ENCODE data around the gene DBT. TPM values are rescaled to one million over a fixed set of nuclear protein-coding genes. Genes with fewer than 3 reads are reported as not detected.
"Not testable (repeated sequence)": the region's sequence is repeated elsewhere in the genome, so short reads cannot be mapped to it uniquely, and the experiment has no call there.

DBT gene
- total RNA-seq, 1 donor from 2014 or later = 2.3 TPM

- TF ChIP-seq CTCF (IDR thresholded peaks at IDR 0.05) = no peak
- no peaks in the 10 kb centered on the region for H3K27me3 ChIP-seq
- H3K36me3 ChIP-seq = peaks cover 18 to 23% of the 10 kb centered on the region in 2 donors
- no peak overlapping the region for H3K27ac ChIP-seq
- no peak for DNase-seq (ENCODE audit: low spot score in 2 of 2)
- intact Hi-C loops (cut with DNase I) = no loop called here
- H3K4me3 ChIP-seq = no peak overlapping the region
- no peaks in the 10 kb centered on the region for H3K9me3 ChIP-seq
- no peaks in the 10 kb centered on the region for H3K4me1 ChIP-seq
These were observed 29.8 kb downstream of the DBT start for GRCh38 chr1:100219883-100220282.

- Histone ChIP-seq H3K4me1 (no peaks in the 10 kb centered on the region), H3K27me3 (no peaks in the 10 kb centered on the region), H3K36me3 (peaks cover 21 to 28% of the 10 kb centered on the region in 2 donors), H3K9me3 (no peaks in the 10 kb centered on the region), H3K27ac (no peak overlapping the region), H3K4me3 (no peak overlapping the region)
- intact Hi-C loops (cut with DNase I) = no loop called here
- no peak for DNase-seq (ENCODE audit: low spot score in 2 of 2)
- TF ChIP-seq CTCF (IDR thresholded peaks at IDR 0.05) = no peak
These were observed 30.2 kb downstream of the DBT start for GRCh38 chr1:100219457-100219856.

GRCh38 chr1:100217834-100218233 is 31.8 kb downstream of the DBT start:
- peaks cover 34 to 43% of the 10 kb centered on the region in 2 donors for H3K36me3 ChIP-seq
- no peak for TF ChIP-seq CTCF (IDR thresholded peaks at IDR 0.05)

GRCh38 chr1:100215101-100215500 is 34.5 kb downstream of the DBT start:
- H3K4me3 ChIP-seq = no peak overlapping the region
- peaks cover 52 to 65% of the 10 kb centered on the region in 2 donors for H3K36me3 ChIP-seq
- no peak for TF ChIP-seq CTCF (IDR thresholded peaks at IDR 0.05)
- H3K9me3 ChIP-seq = no peaks in the 10 kb centered on the region
- H3K27me3 ChIP-seq = no peaks in the 10 kb centered on the region
- intact Hi-C loops (cut with DNase I) = no loop called here
- no peak overlapping the region for H3K27ac ChIP-seq
- no peaks in the 10 kb centered on the region for H3K4me1 ChIP-seq
- no peak for DNase-seq (ENCODE audit: low spot score in 2 of 2)

More at GRCh38 chr1:100217834-100218233, 31.8 kb downstream of the DBT start:
- no peak for DNase-seq (ENCODE audit: low spot score in 2 of 2)
- Histone ChIP-seq H3K4me3 (no peak overlapping the region), H3K27me3 (no peaks in the 10 kb centered on the region), H3K4me1 (no peaks in the 10 kb centered on the region), H3K27ac (no peak overlapping the region), H3K9me3 (no peaks in the 10 kb centered on the region)
- intact Hi-C loops (cut with DNase I) = no loop called here

- H3K4me1 ChIP-seq = no peaks in the 10 kb centered on the region
- no peak overlapping the region for H3K4me3 ChIP-seq
- no peaks in the 10 kb centered on the region for H3K9me3 ChIP-seq
- H3K36me3 ChIP-seq = peaks cover 64 to 70% of the 10 kb centered on the region in 2 donors
- intact Hi-C loops (cut with DNase I) = no loop called here
- TF ChIP-seq CTCF (IDR thresholded peaks at IDR 0.05) = no peak
- no peak overlapping the region for H3K27ac ChIP-seq
- no peak for DNase-seq (ENCODE audit: low spot score in 2 of 2)
- H3K27me3 ChIP-seq = no peaks in the 10 kb centered on the region
These were observed 36.5 kb downstream of the DBT start for GRCh38 chr1:100213141-100213540.

- no peak overlapping the region for H3K4me3 ChIP-seq
- H3K36me3 ChIP-seq = peaks cover 38 to 71% of the 10 kb centered on the region in 2 donors
- DNase-seq (ENCODE audit: low spot score in 2 of 2) = no peak
- no peak overlapping the region for H3K27ac ChIP-seq
- H3K4me1 ChIP-seq = no peaks in the 10 kb centered on the region
- peaks cover 0 to 4% of the 10 kb centered on the region in 2 donors for H3K9me3 ChIP-seq
- intact Hi-C loops (cut with DNase I) = no loop called here
- TF ChIP-seq CTCF (IDR thresholded peaks at IDR 0.05) = no peak
- no peaks in the 10 kb centered on the region for H3K27me3 ChIP-seq
These were observed 43.3 kb downstream of the DBT start for GRCh38 chr1:100206301-100206700.

- H3K4me1 ChIP-seq; H3K27me3 ChIP-seq; DNase-seq (ENCODE audit: low spot score in 2 of 2); H3K9me3 ChIP-seq; H3K4me3 ChIP-seq; H3K27ac ChIP-seq; intact Hi-C loops (cut with DNase I): not testable (repeated sequence)
- H3K36me3 ChIP-seq = peaks cover 35 to 70% of the 10 kb centered on the region in 2 donors
These were observed 44.0 kb downstream of the DBT start for GRCh38 chr1:100205593-100205992.

GRCh38 chr1:100205103-100205502 is 44.5 kb downstream of the DBT start:
- H3K27me3 ChIP-seq; H3K9me3 ChIP-seq; DNase-seq (ENCODE audit: low spot score in 2 of 2); H3K27ac ChIP-seq; H3K4me1 ChIP-seq; intact Hi-C loops (cut with DNase I); H3K4me3 ChIP-seq: not testable (repeated sequence)
- peaks cover 39 to 70% of the 10 kb centered on the region in 2 donors for H3K36me3 ChIP-seq

GRCh38 chr1:100202703-100203102 is 46.9 kb downstream of the DBT start:
- DNase-seq (ENCODE audit: low spot score in 2 of 2); H3K4me3 ChIP-seq; H3K4me1 ChIP-seq; H3K9me3 ChIP-seq; H3K27me3 ChIP-seq; intact Hi-C loops (cut with DNase I); H3K27ac ChIP-seq: not testable (repeated sequence)
- peaks cover 36 to 77% of the 10 kb centered on the region in 2 donors for H3K36me3 ChIP-seq
